CD4-positive, alpha-beta T cell treated with Interleukin-17A for 4 hours (primary cell): Measurements from ENCODE around the gene LCMT2.

Source experiments
- DNase-seq: peaks from one replicate; pipeline ENCODE4 v3.0.0-alpha.2; 2020; ENCODE audit warnings: mixed read lengths

Gene LCMT2

GRCh38 chr15:43275740-43276562 is 54.4 kb downstream of the LCMT2 start:
- DNase-seq = no peak

GRCh38 chr15:43274136-43274535 is 56.2 kb downstream of the LCMT2 start:
- DNase-seq = no peak
